ENCODE results near the gene SLC35G3. TPM values are rescaled to one million over a fixed set of nuclear protein-coding genes. Genes with fewer than 3 reads are reported as not detected.

Gene SLC35G3
- total and polyA plus RNA-seq, 2 of the 13 experiments (the other 11 are each of a cell fraction or from before 2014, with no cell fraction given) = not detected

DNA sequence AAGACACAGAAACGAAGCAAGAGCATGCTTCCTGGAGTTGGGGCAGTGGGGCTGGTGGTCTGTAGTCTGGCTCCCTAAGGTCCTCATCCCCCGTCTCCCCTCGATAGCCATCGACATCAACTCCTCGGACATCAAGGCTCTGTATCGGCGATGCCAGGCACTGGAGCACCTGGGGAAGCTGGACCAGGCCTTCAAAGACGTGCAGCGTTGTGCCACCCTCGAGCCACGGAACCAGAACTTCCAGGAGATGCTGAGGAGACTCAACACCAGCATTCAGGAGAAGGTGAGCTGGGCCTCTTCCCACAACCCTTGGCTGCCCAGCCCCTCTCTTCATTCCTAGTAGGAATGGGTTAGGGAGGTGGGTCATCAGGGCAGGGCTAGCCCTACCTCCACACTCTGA is 44.3 kb downstream of the SLC35G3 start:
- H3K4me1 ChIP-seq (ENCODE audit: insufficient read depth, low read length) = peaks cover 23% of the 10 kb centered on the region
- H3K9me3 ChIP-seq (ENCODE audit: low read length) = no peaks in the 10 kb centered on the region
- no TSS peak for BruUV-seq (replicated peaks)
- H2AFZ ChIP-seq (ENCODE audit: low read length) = no peak overlapping the region
- H4K20me1 ChIP-seq (ENCODE audit: insufficient read depth, low read length) = no peaks in the 10 kb centered on the region
- no peaks in the 10 kb centered on the region for H3K36me3 ChIP-seq (replicated peaks in 1 of 2; ENCODE audit: control insufficient read depth in 1 of 2, insufficient read depth in 2 of 2, low read length in 2 of 2)
- no peak overlapping the region for H3K4me2 ChIP-seq (ENCODE audit: low read depth, low read length)
- TF ChIP-seq SIN3B (IDR thresholded peaks at IDR 0.05; ENCODE audit: low read length) = no peak
- TF ChIP-seq, protein P1, sequence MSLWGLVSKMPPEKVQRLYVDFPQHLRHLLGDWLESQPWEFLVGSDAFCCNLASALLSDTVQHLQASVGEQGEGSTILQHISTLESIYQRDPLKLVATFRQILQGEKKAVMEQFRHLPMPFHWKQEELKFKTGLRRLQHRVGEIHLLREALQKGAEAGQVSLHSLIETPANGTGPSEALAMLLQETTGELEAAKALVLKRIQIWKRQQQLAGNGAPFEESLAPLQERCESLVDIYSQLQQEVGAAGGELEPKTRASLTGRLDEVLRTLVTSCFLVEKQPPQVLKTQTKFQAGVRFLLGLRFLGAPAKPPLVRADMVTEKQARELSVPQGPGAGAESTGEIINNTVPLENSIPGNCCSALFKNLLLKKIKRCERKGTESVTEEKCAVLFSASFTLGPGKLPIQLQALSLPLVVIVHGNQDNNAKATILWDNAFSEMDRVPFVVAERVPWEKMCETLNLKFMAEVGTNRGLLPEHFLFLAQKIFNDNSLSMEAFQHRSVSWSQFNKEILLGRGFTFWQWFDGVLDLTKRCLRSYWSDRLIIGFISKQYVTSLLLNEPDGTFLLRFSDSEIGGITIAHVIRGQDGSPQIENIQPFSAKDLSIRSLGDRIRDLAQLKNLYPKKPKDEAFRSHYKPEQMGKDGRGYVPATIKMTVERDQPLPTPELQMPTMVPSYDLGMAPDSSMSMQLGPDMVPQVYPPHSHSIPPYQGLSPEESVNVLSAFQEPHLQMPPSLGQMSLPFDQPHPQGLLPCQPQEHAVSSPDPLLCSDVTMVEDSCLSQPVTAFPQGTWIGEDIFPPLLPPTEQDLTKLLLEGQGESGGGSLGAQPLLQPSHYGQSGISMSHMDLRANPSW (CRISPR knock-in tag; IDR thresholded peaks at IDR 0.05; ENCODE audit: borderline replicate concordance) = no peak
- no peak overlapping the region for H3K27ac ChIP-seq (ENCODE audit: extremely low read length, insufficient read depth, low read length)
- no peak for DNase-seq (ENCODE audit: low spot score)
- no peak overlapping the region for H3K4me3 ChIP-seq (replicated peaks in 1 of 3; ENCODE audit: insufficient read depth in 1 of 3, low read depth in 2 of 3, low read length in 3 of 3)
- in situ Hi-C loops (cut with HindIII; ENCODE audit: extremely low pct_ligation_motif_present, low pct_unique_long_range_greater_than_20kb) = no loop called here
- H3K9ac ChIP-seq (ENCODE audit: insufficient read depth, low read depth, low read length) = no peak overlapping the region
- H3K79me2 ChIP-seq (ENCODE audit: insufficient read depth, low read length) = no peaks in the 10 kb centered on the region
- ChIA-PET POLR2A (no interaction called here), CTCF (ENCODE audit: low intra/inter-chr PET ratio, low total read pairs) (no interaction called here)
- peaks cover 8 to 40% of the 10 kb centered on the region in 2 experiments; a peak in 3 of 5 replicates for H3K27me3 ChIP-seq (ENCODE audit: control insufficient read depth in 1 of 2, insufficient read depth in 2 of 2, low read length in 2 of 2)
- no peak for FAIRE-seq
- ATAC-seq = no peak
- intact Hi-C loops (cut with micrococcal nuclease; ENCODE audit: unreplicated experiment) = no loop called here
- 57% methylated on average over 1 of the region's 11 CpGs for WGBS (ENCODE audit: low lambda C conversion rate)

DNA sequence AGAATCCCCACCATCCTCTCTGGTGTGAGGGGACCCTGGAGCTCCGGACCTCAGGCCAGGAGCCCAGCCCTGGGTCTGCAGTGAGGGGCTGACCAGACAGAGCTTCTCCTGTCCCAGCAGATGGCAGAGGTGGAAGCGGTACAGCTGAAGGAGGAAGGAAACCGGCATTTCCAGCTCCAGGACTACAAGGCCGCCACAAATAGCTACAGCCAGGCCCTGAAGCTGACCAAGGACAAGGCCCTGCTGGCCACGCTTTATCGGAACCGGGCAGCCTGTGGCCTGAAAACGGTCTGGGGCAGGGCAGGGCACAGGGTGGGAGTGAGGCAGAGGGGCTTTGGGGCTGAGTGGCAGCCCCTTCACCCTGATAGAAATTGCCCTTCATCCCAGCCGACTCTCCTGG is 46.0 kb downstream of the SLC35G3 start:
- FAIRE-seq (no peak), ATAC-seq (peak; percentile 49), DNase-seq (ENCODE audit: low spot score) (no peak)
- no peaks in the 10 kb centered on the region for H4K20me1 ChIP-seq (ENCODE audit: insufficient read depth, low read length)
- H3K9ac ChIP-seq (ENCODE audit: insufficient read depth, low read depth, low read length) = no peak overlapping the region
- H3K79me2 ChIP-seq (ENCODE audit: insufficient read depth, low read length) = no peaks in the 10 kb centered on the region
- POLR2A ChIA-PET = interaction anchor here (1.3 kb wide), 1 partner anchor 17 kb away, joined by 4 read pairs; no protein-coding TSS in a partner anchor
- no peak overlapping the region for H3K4me2 ChIP-seq (ENCODE audit: low read depth, low read length)
- intact Hi-C loops (cut with micrococcal nuclease; ENCODE audit: unreplicated experiment) = no loop called here
- H2AFZ ChIP-seq (ENCODE audit: low read length) = no peak overlapping the region
- no peaks in the 10 kb centered on the region for H3K36me3 ChIP-seq (replicated peaks in 1 of 2; ENCODE audit: control insufficient read depth in 1 of 2, insufficient read depth in 2 of 2, low read length in 2 of 2)
- H3K27ac ChIP-seq (ENCODE audit: extremely low read length, insufficient read depth, low read length) = no peak overlapping the region
- no TSS peak for BruUV-seq (replicated peaks)
- CTCF ChIA-PET (ENCODE audit: low intra/inter-chr PET ratio, low total read pairs) = no interaction called here
- in situ Hi-C loops (cut with HindIII; ENCODE audit: extremely low pct_ligation_motif_present, low pct_unique_long_range_greater_than_20kb) = no loop called here
- peaks cover 31% of the 10 kb centered on the region for H3K4me1 ChIP-seq (ENCODE audit: insufficient read depth, low read length)
- H3K27me3 ChIP-seq (ENCODE audit: control insufficient read depth in 1 of 2, insufficient read depth in 2 of 2, low read length in 2 of 2) = peaks cover 8 to 39% of the 10 kb centered on the region in 2 experiments; a peak in 3 of 5 replicates
- H3K9me3 ChIP-seq (ENCODE audit: low read length) = no peaks in the 10 kb centered on the region
- no peak for TF ChIP-seq SRSF4 (IDR thresholded peaks at IDR 0.05; ENCODE audit: low read depth, low read length, poor library complexity, severe bottlenecking)
- TF ChIP-seq, protein P2, sequence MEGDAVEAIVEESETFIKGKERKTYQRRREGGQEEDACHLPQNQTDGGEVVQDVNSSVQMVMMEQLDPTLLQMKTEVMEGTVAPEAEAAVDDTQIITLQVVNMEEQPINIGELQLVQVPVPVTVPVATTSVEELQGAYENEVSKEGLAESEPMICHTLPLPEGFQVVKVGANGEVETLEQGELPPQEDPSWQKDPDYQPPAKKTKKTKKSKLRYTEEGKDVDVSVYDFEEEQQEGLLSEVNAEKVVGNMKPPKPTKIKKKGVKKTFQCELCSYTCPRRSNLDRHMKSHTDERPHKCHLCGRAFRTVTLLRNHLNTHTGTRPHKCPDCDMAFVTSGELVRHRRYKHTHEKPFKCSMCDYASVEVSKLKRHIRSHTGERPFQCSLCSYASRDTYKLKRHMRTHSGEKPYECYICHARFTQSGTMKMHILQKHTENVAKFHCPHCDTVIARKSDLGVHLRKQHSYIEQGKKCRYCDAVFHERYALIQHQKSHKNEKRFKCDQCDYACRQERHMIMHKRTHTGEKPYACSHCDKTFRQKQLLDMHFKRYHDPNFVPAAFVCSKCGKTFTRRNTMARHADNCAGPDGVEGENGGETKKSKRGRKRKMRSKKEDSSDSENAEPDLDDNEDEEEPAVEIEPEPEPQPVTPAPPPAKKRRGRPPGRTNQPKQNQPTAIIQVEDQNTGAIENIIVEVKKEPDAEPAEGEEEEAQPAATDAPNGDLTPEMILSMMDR (CRISPR knock-in tag; IDR thresholded peaks at IDR 0.05) = 0 out of 2 replicates have a peak, but pooled peaks have one; percentile 13
- H3K4me3 ChIP-seq (replicated peaks in 1 of 3; ENCODE audit: insufficient read depth in 1 of 3, low read depth in 2 of 3, low read length in 3 of 3) = no peak overlapping the region
- WGBS (ENCODE audit: low lambda C conversion rate) = 26% methylated on average over 8 of the region's 9 CpGs
